Calu3 (cell line): ENCODE measurements around the gene WEE1. TPM values are rescaled to one million over a fixed set of nuclear protein-coding genes. Genes with fewer than 3 reads are reported as not detected.
"Not testable (repeated sequence)": the region's sequence is repeated elsewhere in the genome, so short reads cannot be mapped to it uniquely, and the experiment has no call there.

Experiments
- BruUV-seq: library from RNA; stranded (reverse); fragments of 400-500 nt; replicated peaks from 2 replicates; lab custom pipeline; 2021; lab: Mats Ljungman, UMichigan
- CTCF ChIA-PET: fragments of 300-600 bp; sonication (Branson Sonifier 250); formaldehyde crosslinking; loops from one replicate; lab custom pipeline; 2022; ENCODE audit warnings: antibody characterized with exemption; lab: Charles Lee
- DNase-seq: peaks from one replicate; pipeline ENCODE4 v3.0.0; 2022
- H3K27ac Mint-ChIP-seq: one replicate; pipeline ENCODE4 v1.8.0; 2022; ENCODE audit warnings: mixed read lengths; ENCODE audit not compliant: unreplicated experiment
- H3K27me3 Mint-ChIP-seq: one replicate; pipeline ENCODE4 v1.8.0; 2022; ENCODE audit warnings: mixed read lengths; ENCODE audit not compliant: unreplicated experiment
- H3K36me3 Mint-ChIP-seq: one replicate; pipeline ENCODE4 v1.8.0; 2022; ENCODE audit warnings: mild to moderate bottlenecking, moderate library complexity, mixed read lengths; ENCODE audit not compliant: insufficient read depth, unreplicated experiment
- H3K4me1 Mint-ChIP-seq: one replicate; pipeline ENCODE4 v1.8.0; 2022; ENCODE audit warnings: mild to moderate bottlenecking, low read depth, mixed read lengths; ENCODE audit not compliant: unreplicated experiment
- H3K4me3 Mint-ChIP-seq: one replicate; pipeline ENCODE4 v1.8.0; 2022; ENCODE audit warnings: mild to moderate bottlenecking, low read depth, moderate library complexity, mixed read lengths; ENCODE audit not compliant: unreplicated experiment
- H3K9me3 Mint-ChIP-seq: one replicate; pipeline ENCODE4 v1.8.0; 2022; ENCODE audit warnings: low read depth, mixed read lengths; ENCODE audit not compliant: unreplicated experiment
- intact Hi-C: fragments of 100-400 bp; cut with micrococcal nuclease; formaldehyde crosslinking; loops from one replicate; pipeline ENCODE4 v1.10.0; 2022; ENCODE audit not compliant: unreplicated experiment
- total RNA-seq: library from RNA; stranded (reverse); gene quantifications from 2 replicates; pipeline ENCODE4 v1.2.3, GENCODE V29; 2022
- TF ChIP-seq, protein P1 (sequence below): fragments of 200-600 bp; IDR thresholded peaks from one replicate; pipeline ENCODE4 v1.8.0; 2022; ENCODE audit warnings: antibody characterized with exemption; ENCODE audit not compliant: unreplicated experiment

Gene WEE1
- total RNA-seq, 1 experiment from 2014 or later: 53.6 TPM

DNA sequence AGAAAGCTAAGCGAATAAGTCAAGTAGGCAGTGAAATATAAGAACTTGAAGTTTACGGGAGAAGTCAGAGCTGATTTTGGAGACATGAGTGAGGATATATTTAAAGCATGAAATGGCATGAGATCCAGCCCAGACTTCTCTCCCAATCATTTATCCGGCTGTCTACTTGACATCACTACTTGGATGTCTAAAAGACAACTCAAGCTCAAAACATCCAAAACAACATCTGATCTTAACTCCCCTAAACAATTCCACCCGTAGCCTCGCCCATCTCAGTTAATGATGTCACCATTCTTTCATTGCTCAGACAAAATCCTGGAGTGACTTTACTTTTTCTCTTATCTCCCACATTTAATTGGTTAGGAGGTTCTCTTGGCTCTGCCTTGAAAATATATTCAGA is 44.5 kb downstream of the WEE1 start:
- Mint-ChIP-seq H3K27me3 (no peaks in the 10 kb centered on the region), H3K4me3 (no peak overlapping the region), H3K36me3 (peaks cover 15% of the 10 kb centered on the region), H3K27ac (no peak overlapping the region), H3K4me1 (peaks cover 18% of the 10 kb centered on the region), H3K9me3 (no peaks in the 10 kb centered on the region)
- CTCF ChIA-PET: interaction anchor here (0.6 to 1.1 kb wide), 2 partner anchors 11 to 175 kb away, joined by 4 read pairs; no protein-coding TSS in a partner anchor
- no TSS peak for BruUV-seq
- no peak for DNase-seq
- TF ChIP-seq, protein P1, sequence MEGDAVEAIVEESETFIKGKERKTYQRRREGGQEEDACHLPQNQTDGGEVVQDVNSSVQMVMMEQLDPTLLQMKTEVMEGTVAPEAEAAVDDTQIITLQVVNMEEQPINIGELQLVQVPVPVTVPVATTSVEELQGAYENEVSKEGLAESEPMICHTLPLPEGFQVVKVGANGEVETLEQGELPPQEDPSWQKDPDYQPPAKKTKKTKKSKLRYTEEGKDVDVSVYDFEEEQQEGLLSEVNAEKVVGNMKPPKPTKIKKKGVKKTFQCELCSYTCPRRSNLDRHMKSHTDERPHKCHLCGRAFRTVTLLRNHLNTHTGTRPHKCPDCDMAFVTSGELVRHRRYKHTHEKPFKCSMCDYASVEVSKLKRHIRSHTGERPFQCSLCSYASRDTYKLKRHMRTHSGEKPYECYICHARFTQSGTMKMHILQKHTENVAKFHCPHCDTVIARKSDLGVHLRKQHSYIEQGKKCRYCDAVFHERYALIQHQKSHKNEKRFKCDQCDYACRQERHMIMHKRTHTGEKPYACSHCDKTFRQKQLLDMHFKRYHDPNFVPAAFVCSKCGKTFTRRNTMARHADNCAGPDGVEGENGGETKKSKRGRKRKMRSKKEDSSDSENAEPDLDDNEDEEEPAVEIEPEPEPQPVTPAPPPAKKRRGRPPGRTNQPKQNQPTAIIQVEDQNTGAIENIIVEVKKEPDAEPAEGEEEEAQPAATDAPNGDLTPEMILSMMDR: no peak
- intact Hi-C loops: loop anchor here (10.0 kb wide), 1 partner anchor 357 kb away; no protein-coding TSS in a partner anchor

DNA sequence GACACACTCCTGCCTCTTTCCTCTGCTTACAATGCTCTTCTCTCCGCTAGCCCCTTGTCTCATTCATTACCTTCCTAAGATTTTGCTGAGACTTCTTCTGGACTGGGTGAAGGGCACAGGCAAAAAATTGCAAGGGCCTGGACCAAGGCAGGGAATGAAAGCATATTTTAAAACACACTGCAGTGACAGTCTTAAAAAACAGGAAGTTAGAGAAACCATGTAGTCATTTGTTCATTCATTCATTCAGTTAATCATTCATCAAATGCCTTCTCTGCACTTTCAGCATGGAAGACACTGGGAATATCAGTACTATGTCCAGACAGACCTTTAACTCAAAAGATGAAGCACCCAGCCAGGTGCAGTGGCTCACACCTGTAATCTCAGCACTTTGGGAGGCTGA is 45.5 kb downstream of the WEE1 start:
- no peaks in the 10 kb centered on the region for H3K27me3 Mint-ChIP-seq
- intact Hi-C loops: loop anchor here (10.0 kb wide), 1 partner anchor 356 kb away; no protein-coding TSS in a partner anchor
- CTCF ChIA-PET: no interaction called here
- H3K9me3 Mint-ChIP-seq: no peaks in the 10 kb centered on the region
- H3K27ac Mint-ChIP-seq: no peak overlapping the region
- no TSS peak for BruUV-seq
- TF ChIP-seq, protein P1: no peak
- H3K36me3 Mint-ChIP-seq: peaks cover 5% of the 10 kb centered on the region
- no peak overlapping the region for H3K4me3 Mint-ChIP-seq
- H3K4me1 Mint-ChIP-seq: peaks cover 7% of the 10 kb centered on the region
- DNase-seq: no peak

DNA sequence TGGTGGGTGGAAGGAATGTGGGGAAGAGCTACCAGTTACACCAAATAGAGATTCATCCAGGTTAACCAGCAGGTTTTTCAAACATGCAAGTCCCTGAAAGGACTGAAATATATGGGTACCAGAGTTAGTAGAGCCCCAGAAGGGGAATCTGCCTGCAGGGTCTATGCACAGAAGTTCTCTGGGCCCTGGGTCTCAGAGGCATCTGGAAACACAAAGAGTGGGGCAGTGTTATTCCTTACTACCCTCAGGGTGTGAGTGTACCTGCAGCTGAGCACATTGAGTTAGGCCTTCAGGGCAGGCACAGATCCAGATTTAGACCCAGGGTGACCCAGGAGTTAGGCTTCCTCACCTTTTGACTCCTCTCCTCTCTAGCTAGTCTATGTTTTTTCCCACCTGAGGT is 46.5 kb downstream of the WEE1 start:
- BruUV-seq: no TSS peak
- CTCF ChIA-PET: interaction anchor here (0.8 kb wide), 1 partner anchor 16 kb away, joined by 3 read pairs; no protein-coding TSS in a partner anchor
- H3K4me3 Mint-ChIP-seq: no peak overlapping the region
- H3K27ac Mint-ChIP-seq: no peak overlapping the region
- no peaks in the 10 kb centered on the region for H3K9me3 Mint-ChIP-seq
- H3K36me3 Mint-ChIP-seq: no peaks in the 10 kb centered on the region
- H3K4me1 Mint-ChIP-seq: no peaks in the 10 kb centered on the region
- intact Hi-C loops: loop anchor here (10.0 kb wide), 2 partner anchors 355 to 705 kb away; no protein-coding TSS in a partner anchor
- no peaks in the 10 kb centered on the region for H3K27me3 Mint-ChIP-seq
- TF ChIP-seq, protein P1: no peak
- DNase-seq: no peak

DNA sequence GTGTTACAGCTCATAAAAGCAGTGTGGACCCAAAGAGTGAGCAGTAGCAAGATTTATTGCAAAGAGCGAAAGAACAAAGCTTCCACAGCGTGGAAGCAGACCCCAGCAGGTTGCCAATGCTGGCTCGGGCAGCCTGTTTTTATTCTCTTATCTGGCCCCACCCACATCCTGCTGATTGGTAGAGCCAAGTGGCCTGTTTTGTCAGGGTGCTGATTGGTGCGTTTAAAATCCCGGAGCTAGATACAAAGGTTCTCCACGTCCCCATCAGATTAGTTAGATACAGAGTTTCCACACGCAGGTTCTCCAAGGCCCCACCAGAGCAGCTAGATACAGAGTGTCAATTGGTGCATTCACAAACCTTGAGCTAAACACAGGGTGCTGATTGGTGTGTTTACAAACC is 48.9 kb downstream of the WEE1 start:
- DNase-seq, H3K9me3 Mint-ChIP-seq, H3K36me3 Mint-ChIP-seq, H3K27ac Mint-ChIP-seq, H3K4me3 Mint-ChIP-seq, CTCF ChIA-PET, BruUV-seq, H3K4me1 Mint-ChIP-seq: not testable (repeated sequence)
- peaks cover 16% of the 10 kb centered on the region for H3K27me3 Mint-ChIP-seq
- intact Hi-C loops: loop anchor here (10.0 kb wide), 1 partner anchor 702 kb away; no protein-coding TSS in a partner anchor

DNA sequence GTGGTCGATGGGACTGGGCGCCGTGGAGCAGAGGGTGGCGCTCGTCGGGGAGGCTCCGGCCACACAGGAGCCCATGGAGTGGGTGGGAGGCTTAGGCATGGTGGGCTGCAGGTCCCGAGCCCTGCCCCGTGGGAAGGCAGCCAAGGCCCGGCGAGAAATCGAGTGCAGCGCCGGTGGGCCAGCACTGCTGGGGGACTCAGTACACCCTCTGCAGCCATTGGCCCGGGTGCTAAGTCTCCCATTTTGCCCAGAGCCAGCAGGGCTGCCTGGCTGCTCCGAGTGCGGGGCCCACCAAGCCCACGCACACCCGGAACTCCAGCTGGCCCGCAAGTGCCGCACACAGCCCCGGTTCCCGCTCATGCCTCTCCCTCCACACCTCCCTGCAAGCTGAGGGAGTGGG is 49.6 kb downstream of the WEE1 start:
- H3K36me3 Mint-ChIP-seq, H3K27ac Mint-ChIP-seq, H3K4me3 Mint-ChIP-seq, H3K4me1 Mint-ChIP-seq, H3K9me3 Mint-ChIP-seq, BruUV-seq, CTCF ChIA-PET, DNase-seq: not testable (repeated sequence)
- intact Hi-C loops: loop anchor here (10.0 kb wide), 1 partner anchor 702 kb away; no protein-coding TSS in a partner anchor
- peaks cover 16% of the 10 kb centered on the region for H3K27me3 Mint-ChIP-seq
